ENCODE data around the gene C1QB.

Gene C1QB

DNA sequence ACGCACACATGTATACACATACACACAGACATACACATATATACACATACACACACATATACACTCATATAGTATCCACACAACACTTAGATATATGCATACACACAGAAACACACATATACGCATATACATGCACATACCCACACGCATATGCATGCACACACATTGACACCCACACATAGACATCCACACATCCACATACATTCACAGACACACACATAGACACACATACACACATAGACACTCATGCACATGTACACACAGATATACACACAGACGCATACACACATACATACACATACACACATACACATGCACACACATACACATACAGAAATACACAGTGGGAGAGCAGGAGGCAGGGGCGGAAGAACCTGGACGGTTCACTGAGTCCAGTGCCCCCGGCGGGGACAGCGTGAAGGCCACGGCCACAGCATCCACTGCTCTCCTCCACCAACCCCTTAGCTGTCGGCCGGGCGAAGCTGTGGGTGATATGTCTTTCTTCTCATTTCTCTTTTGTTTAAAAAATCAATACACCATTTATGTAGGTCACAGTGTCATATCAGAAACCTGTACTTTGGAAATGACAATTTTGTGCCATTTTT lies 2.8 kb upstream of the C1QB start:
- no peak overlapping the region for H2AFZ ChIP-seq
- H3K4me2 ChIP-seq (ENCODE audit: low read length) = no peak overlapping the region
- H3K27me3 ChIP-seq (ENCODE audit: control insufficient read depth, insufficient read depth, low read length) = no peaks in the 10 kb centered on the region
- no peak overlapping the region for H3K27ac ChIP-seq
- no peak overlapping the region for H3K4me3 ChIP-seq (ENCODE audit: low read depth, low read length)
- no peaks in the 10 kb centered on the region for H3K9me3 ChIP-seq (ENCODE audit: control insufficient read depth, low read length)
- TF ChIP-seq CTCF (IDR thresholded peaks at IDR 0.05) = no peak
- H3K9ac ChIP-seq = no peak overlapping the region
- H3K79me2 ChIP-seq = no peaks in the 10 kb centered on the region
- H3K4me1 ChIP-seq = no peaks in the 10 kb centered on the region
- no peaks in the 10 kb centered on the region for H3K36me3 ChIP-seq (ENCODE audit: control insufficient read depth, insufficient read depth, low read length)

DNA sequence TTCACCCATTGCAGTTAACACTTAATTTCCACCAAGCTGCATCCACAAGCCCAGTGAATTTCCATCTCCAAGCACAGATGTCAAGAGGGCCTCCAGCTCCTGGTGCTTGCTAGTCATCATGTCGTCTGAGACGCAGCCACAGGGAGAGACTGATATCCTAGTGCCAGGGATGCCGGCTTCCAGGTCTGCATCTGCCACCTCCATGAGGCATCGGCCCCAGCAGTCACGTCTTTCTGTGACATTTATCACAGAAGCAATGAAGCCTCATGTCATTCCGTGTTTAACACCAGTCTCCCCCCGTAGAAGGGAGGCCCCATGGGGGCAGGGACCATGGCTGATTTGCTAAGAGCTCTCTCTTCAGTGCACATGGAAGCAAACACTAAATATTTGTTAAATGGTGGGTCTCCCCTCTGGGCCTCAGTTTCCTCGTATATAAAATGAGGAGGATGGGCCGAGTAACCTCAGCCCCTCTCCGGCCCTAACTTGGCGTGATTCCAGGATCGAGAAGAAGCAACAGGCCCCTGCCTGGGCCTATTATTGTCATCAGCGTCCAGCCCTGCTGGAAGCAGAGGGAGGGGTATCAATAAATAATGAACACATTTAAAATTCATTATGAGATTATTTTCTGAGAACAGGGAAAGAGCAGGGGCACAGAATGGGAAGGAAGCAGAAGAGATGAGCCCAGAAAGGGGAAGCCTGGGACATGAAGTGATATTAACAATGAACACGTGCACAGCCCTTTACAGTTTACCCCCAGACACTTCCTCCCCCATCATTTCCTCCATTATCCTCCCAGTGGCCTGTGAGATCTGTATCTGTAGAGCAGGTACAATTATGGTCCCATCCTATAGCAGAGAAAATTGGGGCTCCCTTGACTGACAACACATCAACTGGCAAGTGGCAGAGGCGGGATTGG lies 837 bp upstream of the C1QB start:
- Histone ChIP-seq H3K9ac (no peak overlapping the region), H3K27me3 (ENCODE audit: control insufficient read depth, insufficient read depth, low read length) (no peaks in the 10 kb centered on the region), H3K4me1 (no peaks in the 10 kb centered on the region), H3K79me2 (no peaks in the 10 kb centered on the region), H3K4me2 (ENCODE audit: low read length) (no peak overlapping the region), H3K36me3 (ENCODE audit: control insufficient read depth, insufficient read depth, low read length) (no peaks in the 10 kb centered on the region), H2AFZ (no peak overlapping the region), H3K4me3 (ENCODE audit: low read depth, low read length) (no peak overlapping the region), H3K27ac (no peak overlapping the region), H3K9me3 (ENCODE audit: control insufficient read depth, low read length) (no peaks in the 10 kb centered on the region)
- no peak for TF ChIP-seq CTCF (IDR thresholded peaks at IDR 0.05)

DNA sequence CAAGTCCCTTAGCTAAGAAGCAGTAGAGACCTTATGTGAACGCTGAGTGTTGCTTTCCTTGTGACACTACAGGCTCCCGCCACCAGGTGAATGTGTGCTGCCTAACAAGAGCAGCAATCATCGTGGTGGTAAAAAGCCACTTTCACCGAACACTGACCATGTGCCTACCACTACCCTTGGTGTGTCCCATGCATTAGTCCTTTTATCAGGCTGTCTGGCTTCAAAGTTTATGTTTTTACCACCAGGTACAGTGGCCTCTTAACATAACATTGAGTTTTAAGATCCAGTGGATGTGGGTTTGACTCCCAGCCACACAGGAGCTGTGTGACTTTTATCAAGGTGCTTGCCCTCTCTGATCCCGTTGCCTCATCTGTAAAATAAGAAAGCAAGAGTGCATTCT lies 1.7 kb downstream of the C1QB start:
- Histone ChIP-seq H2AFZ (no peak overlapping the region), H3K4me3 (ENCODE audit: low read depth, low read length) (no peak overlapping the region), H3K9me3 (ENCODE audit: control insufficient read depth, low read length) (no peaks in the 10 kb centered on the region), H3K36me3 (ENCODE audit: control insufficient read depth, insufficient read depth, low read length) (no peaks in the 10 kb centered on the region), H3K79me2 (no peaks in the 10 kb centered on the region), H3K9ac (no peak overlapping the region), H3K27ac (no peak overlapping the region), H3K4me1 (no peaks in the 10 kb centered on the region), H3K27me3 (ENCODE audit: control insufficient read depth, insufficient read depth, low read length) (no peaks in the 10 kb centered on the region), H3K4me2 (ENCODE audit: low read length) (no peak overlapping the region)
- TF ChIP-seq CTCF (IDR thresholded peaks at IDR 0.05) = no peak

DNA sequence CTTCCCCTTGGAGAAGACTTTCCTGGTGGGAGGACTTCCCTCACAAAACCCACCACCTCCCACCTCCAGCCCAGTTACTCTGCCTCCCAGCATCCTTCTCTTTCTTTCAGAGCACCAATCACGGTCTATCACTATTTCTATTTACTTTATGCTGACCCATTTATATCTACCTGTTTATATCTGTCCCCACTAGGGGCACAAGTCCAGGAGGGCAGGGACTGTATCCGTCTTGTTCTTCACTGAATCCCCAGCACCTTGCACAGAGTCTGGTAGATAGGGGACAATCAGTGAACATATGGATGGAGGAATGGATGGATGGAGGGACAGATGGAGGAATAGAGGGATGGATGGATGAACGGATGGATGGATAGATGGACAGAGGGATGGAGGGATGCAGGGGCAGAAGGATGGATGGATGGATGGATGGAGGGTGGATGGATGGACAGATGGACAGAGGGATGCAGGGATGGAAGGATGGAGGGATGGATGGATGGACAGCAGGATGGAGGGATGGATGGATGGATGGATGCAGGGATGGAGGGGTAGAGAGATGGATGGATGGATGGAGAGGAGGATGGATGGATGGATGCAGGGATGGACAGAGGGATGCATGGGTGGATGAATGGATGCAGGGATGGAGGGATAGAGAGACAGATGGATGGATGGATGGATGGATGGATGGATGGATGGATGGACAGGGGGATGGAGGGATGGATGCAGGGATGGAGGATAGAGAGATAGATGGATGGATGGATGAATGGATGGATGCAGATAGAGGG lies 5.5 kb downstream of the C1QB start:
- H3K79me2 ChIP-seq = no peaks in the 10 kb centered on the region
- no peaks in the 10 kb centered on the region for H3K27me3 ChIP-seq (ENCODE audit: control insufficient read depth, insufficient read depth, low read length)
- no peaks in the 10 kb centered on the region for H3K36me3 ChIP-seq (ENCODE audit: control insufficient read depth, insufficient read depth, low read length)
- no peak overlapping the region for H3K4me2 ChIP-seq (ENCODE audit: low read length)
- H3K4me3 ChIP-seq (ENCODE audit: low read depth, low read length) = no peak overlapping the region
- TF ChIP-seq CTCF (IDR thresholded peaks at IDR 0.05) = no peak
- H3K9ac ChIP-seq = no peak overlapping the region
- no peak overlapping the region for H2AFZ ChIP-seq
- H3K9me3 ChIP-seq (ENCODE audit: control insufficient read depth, low read length) = no peaks in the 10 kb centered on the region
- H3K27ac ChIP-seq = no peak overlapping the region
- no peaks in the 10 kb centered on the region for H3K4me1 ChIP-seq

Measured in parathyroid adenoma (tissue), 2 donors.